CD14-positive monocyte (primary cell): Measurements from ENCODE around the gene CSTB. TPM values are rescaled to one million over a fixed set of nuclear protein-coding genes. Genes with fewer than 3 reads are reported as not detected.

Experiments used
- DNase-seq, 3 donors: peaks; one replicate each; pipeline ENCODE4 v3.0.0-alpha.2; 2011 to 2022
- H2AFZ ChIP-seq: 2 replicates; pipeline ENCODE4 v1.6.0; 2012; ENCODE audit warnings: mild to moderate bottlenecking, low read depth, low read length, inconsistent platforms; ENCODE audit not compliant: insufficient read depth, poor library complexity, severe bottlenecking
- H3K27ac ChIP-seq, 2 donors: 1 replicate in 1 of 2; 2 replicates in 1 of 2; pipeline ENCODE4 v1.5.1; 2012 to 2013; ENCODE audit warnings: low read length in 2 of 2, control low read depth in 1 of 2, inconsistent platforms in 1 of 2, low read depth in 1 of 2, mild to moderate bottlenecking in 1 of 2
- H3K27me3 ChIP-seq, 2 donors: one replicate each; pipeline versions ENCODE4 v1.6.0 to v1.6.1; 2011 to 2013; ENCODE audit warnings: low read length in 2 of 2; ENCODE audit not compliant: control insufficient read depth in 2 of 2, insufficient read depth in 2 of 2
- H3K36me3 ChIP-seq, 2 donors: replicated peaks in 1 of 2; 1 replicate in 1 of 2; 2 replicates in 1 of 2; pipeline versions ENCODE4 v1.5.1 to v1.6.1; 2012 to 2013; ENCODE audit warnings: low read length in 2 of 2, control low read depth in 1 of 2, inconsistent platforms in 1 of 2, mild to moderate bottlenecking in 1 of 2; ENCODE audit not compliant: insufficient read depth in 2 of 2, control insufficient read depth in 1 of 2
- H3K4me1 ChIP-seq, 2 donors: 1 replicate in 1 of 2; 2 replicates in 1 of 2; pipeline versions ENCODE4 v1.5.1 to v1.6.1; 2012 to 2013; ENCODE audit warnings: low read length in 2 of 2, control low read depth in 1 of 2, inconsistent platforms in 1 of 2, mild to moderate bottlenecking in 1 of 2, moderate library complexity in 1 of 2; ENCODE audit not compliant: insufficient read depth in 2 of 2, control insufficient read depth in 1 of 2
- H3K4me2 ChIP-seq: replicated peaks from 2 replicates; pipeline ENCODE3; 2012; ENCODE audit warnings: low read length, moderate library complexity, mild to moderate bottlenecking; ENCODE audit not compliant: poor library complexity, severe bottlenecking; ENCODE audit errors: extremely low read depth
- H3K4me3 ChIP-seq, 3 experiments: fragments of 200-600 bp in 1 of 3; sonication (generic) in 1 of 3; replicated peaks in 1 of 3; 1 replicate in 2 of 3; 2 replicates in 1 of 3; pipeline ENCODE4 v1.5.1; 2011 to 2013; ENCODE audit warnings: low read length in 3 of 3, mild to moderate bottlenecking in 3 of 3, control low read depth in 2 of 3, low read depth in 2 of 3, inconsistent platforms in 1 of 3, moderate library complexity in 1 of 3
- H3K79me2 ChIP-seq: 2 replicates; pipeline ENCODE4 v1.6.0; 2012; ENCODE audit warnings: mild to moderate bottlenecking, control low read depth, inconsistent platforms, low read length, moderate library complexity; ENCODE audit not compliant: insufficient read depth
- H3K9ac ChIP-seq: 2 replicates; pipeline ENCODE4 v1.6.0; 2017; ENCODE audit warnings: low read length, mild to moderate bottlenecking; ENCODE audit not compliant: insufficient read depth, poor library complexity, severe bottlenecking
- H3K9me3 ChIP-seq, 2 donors: replicated peaks in 1 of 2; 1 replicate in 1 of 2; 2 replicates in 1 of 2; pipeline versions ENCODE4 v1.5.1 to v1.6.1; 2012 to 2013; ENCODE audit warnings: low read length in 2 of 2, control low read depth in 1 of 2; ENCODE audit not compliant: control insufficient read depth in 1 of 2, insufficient read depth in 1 of 2
- H4K20me1 ChIP-seq: 2 replicates; pipeline ENCODE4 v1.6.0; 2012; ENCODE audit warnings: mild to moderate bottlenecking, low read length, control low read depth, moderate library complexity; ENCODE audit not compliant: insufficient read depth
- H3K27ac Mint-ChIP-seq, 7 donors: one replicate each; pipeline ENCODE4 v1.8.0; 2020; ENCODE audit warnings: mild to moderate bottlenecking in 7 of 7, mixed read lengths in 7 of 7, moderate library complexity in 6 of 7, inconsistent platforms in 2 of 7
- H3K27me3 Mint-ChIP-seq, 3 donors: one replicate each; pipeline ENCODE4 v1.8.0; 2021 to 2022; ENCODE audit warnings: low read depth in 3 of 3, mild to moderate bottlenecking in 3 of 3, mixed read lengths in 3 of 3, moderate library complexity in 3 of 3, inconsistent platforms in 1 of 3
- H3K36me3 Mint-ChIP-seq, 2 donors: one replicate each; pipeline ENCODE4 v1.8.0; 2020; ENCODE audit warnings: mixed read lengths in 2 of 2, inconsistent platforms in 1 of 2, mild to moderate bottlenecking in 1 of 2
- H3K4me1 Mint-ChIP-seq: one replicate; pipeline ENCODE4 v1.8.0; 2020; ENCODE audit warnings: mild to moderate bottlenecking, mixed read lengths
- H3K4me3 Mint-ChIP-seq, 2 donors: one replicate each; pipeline ENCODE4 v1.8.0; 2020; ENCODE audit warnings: mild to moderate bottlenecking in 2 of 2, mixed read lengths in 2 of 2, moderate library complexity in 1 of 2
- H3K9me3 Mint-ChIP-seq, 7 donors: one replicate each; pipeline ENCODE4 v1.8.0; 2020 to 2022; ENCODE audit warnings: mixed read lengths in 7 of 7, mild to moderate bottlenecking in 6 of 7, moderate library complexity in 6 of 7, inconsistent platforms in 2 of 7
- CTCF ChIP-seq: fragments of 200-600 bp; IDR thresholded peaks from one replicate; pipeline ENCODE4 v1.8.0; 2022; ENCODE audit warnings: antibody characterized with exemption, mild to moderate bottlenecking
- WGBS: methylation state at CpG from one replicate; pipeline ENCODE4 v1.1.5; 2013; ENCODE audit warnings: missing lambda C conversion rate; ENCODE audit not compliant: insufficient coverage; 5-methylcytosine and 5-hydroxymethylcytosine counted together
- intact Hi-C, 2 donors: fragments of 100-400 bp; cut with micrococcal nuclease; formaldehyde crosslinking; loops; one replicate each; pipeline versions ENCODE4 v1.15.0 to v1.15.1; 2023
- polyA plus RNA-seq, 3 donors: library from polyadenylated mRNA; depleted of rRNA in 1 of 3; unstranded in 2 of 3; stranded (reverse) in 1 of 3; fragments of 300-500 nt in 2 of 3; fragments of >200 nt in 1 of 3; fragmentation: Illumina TruSeq in 2 of 3; gene quantifications; 1 replicate in 2 of 3; 2 replicates in 1 of 3; pipeline ENCODE4 v1.2.3, GENCODE V29; 2012 to 2021

The CSTB gene
- polyA plus RNA-seq, 3 donors, result 73.7 to 120 (median 115) TPM

GRCh38 chr21:43771698-43772424 is 4.2 kb downstream of the CSTB start:
- no CpG with 5 or more reads among the region's 13 CpGs for WGBS
- peaks cover 29% of the 10 kb centered on the region in 2 donors for H3K36me3 Mint-ChIP-seq
- H3K27me3 ChIP-seq, result no peaks in the 10 kb centered on the region
- H3K4me1 Mint-ChIP-seq, result peaks cover 39% of the 10 kb centered on the region
- peaks cover 38% of the 10 kb centered on the region for H4K20me1 ChIP-seq
- H3K4me3 ChIP-seq, result no peak overlapping the region
- H3K9ac ChIP-seq, result no peak overlapping the region
- intact Hi-C loops, result no loop called here
- no peak overlapping the region for H3K4me2 ChIP-seq
- H3K79me2 ChIP-seq, result peaks cover 16% of the 10 kb centered on the region
- peaks cover 2 to 5% (median 5%) of the 10 kb centered on the region in 3 donors for H3K27me3 Mint-ChIP-seq
- H3K27ac ChIP-seq, result no peak overlapping the region
- peaks cover 0 to 11% of the 10 kb centered on the region in 2 donors for H3K9me3 ChIP-seq
- no peak overlapping the region for H3K4me3 Mint-ChIP-seq
- peak; percentile 42 to 88 (median 58) for DNase-seq
- peak overlapping the region in 6 of 7 donors; percentile 4 to 78 (median 42) for H3K27ac Mint-ChIP-seq
- peaks cover 5 to 16% (median 9%) of the 10 kb centered on the region in 7 donors for H3K9me3 Mint-ChIP-seq
- H2AFZ ChIP-seq, result no peak overlapping the region
- peaks cover 18 to 26% of the 10 kb centered on the region in 2 donors for H3K36me3 ChIP-seq
- TF ChIP-seq CTCF, result no peak
- H3K4me1 ChIP-seq, result peaks cover 24 to 39% of the 10 kb centered on the region in 2 donors

DNA sequence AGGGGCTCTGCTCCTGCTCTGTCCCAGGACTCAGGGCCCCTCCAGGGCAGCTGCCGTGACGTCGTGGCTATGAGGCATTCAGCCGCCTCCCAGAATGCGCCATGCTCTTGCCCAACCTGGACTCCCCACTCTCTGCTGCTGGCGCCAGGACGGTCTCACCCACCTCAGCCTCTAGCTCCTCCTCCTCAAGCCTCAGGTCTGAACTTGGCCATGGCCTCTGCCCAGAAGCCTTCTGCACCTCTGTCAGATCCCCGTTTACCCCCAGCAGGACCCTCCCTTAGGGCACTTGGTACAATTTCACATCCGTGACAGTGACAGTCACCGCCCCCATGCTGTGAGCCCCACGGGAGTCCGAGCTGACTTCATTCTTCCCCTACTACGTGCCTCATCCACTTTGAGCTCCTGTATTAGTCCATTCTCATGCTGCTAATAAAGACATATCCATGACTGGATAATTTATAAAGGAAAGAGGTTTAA is 4.9 kb downstream of the CSTB start:
- Histone ChIP-seq H3K4me2 (no peak overlapping the region), H2AFZ (no peak overlapping the region), H3K79me2 (peaks cover 16% of the 10 kb centered on the region), H3K4me1 (peaks cover 24 to 35% of the 10 kb centered on the region in 2 donors), H3K9me3 (peaks cover 0 to 11% of the 10 kb centered on the region in 2 donors), H4K20me1 (peaks cover 38% of the 10 kb centered on the region), H3K9ac (no peak overlapping the region), H3K27me3 (no peaks in the 10 kb centered on the region), H3K4me3 (no peak overlapping the region), H3K27ac (no peak overlapping the region), H3K36me3 (peaks cover 18 to 26% of the 10 kb centered on the region in 2 donors)
- H3K27me3 Mint-ChIP-seq, result peaks cover 2 to 5% (median 5%) of the 10 kb centered on the region in 3 donors
- intact Hi-C loops, result no loop called here
- peaks cover 39% of the 10 kb centered on the region for H3K4me1 Mint-ChIP-seq
- peaks cover 5 to 16% (median 9%) of the 10 kb centered on the region in 7 donors for H3K9me3 Mint-ChIP-seq
- H3K27ac Mint-ChIP-seq, result peak overlapping the region in 4 of 7 donors; percentile 30 to 70 (median 56)
- H3K36me3 Mint-ChIP-seq, result peaks cover 29% of the 10 kb centered on the region in 2 donors
- peak in 1 of 3 donors; percentile 40 for DNase-seq
- TF ChIP-seq CTCF, result no peak
- 77% methylated on average over 10 of the region's 13 CpGs for WGBS
- no peak overlapping the region for H3K4me3 Mint-ChIP-seq
